Measurements from ENCODE around the gene AQP10.

DNA sequence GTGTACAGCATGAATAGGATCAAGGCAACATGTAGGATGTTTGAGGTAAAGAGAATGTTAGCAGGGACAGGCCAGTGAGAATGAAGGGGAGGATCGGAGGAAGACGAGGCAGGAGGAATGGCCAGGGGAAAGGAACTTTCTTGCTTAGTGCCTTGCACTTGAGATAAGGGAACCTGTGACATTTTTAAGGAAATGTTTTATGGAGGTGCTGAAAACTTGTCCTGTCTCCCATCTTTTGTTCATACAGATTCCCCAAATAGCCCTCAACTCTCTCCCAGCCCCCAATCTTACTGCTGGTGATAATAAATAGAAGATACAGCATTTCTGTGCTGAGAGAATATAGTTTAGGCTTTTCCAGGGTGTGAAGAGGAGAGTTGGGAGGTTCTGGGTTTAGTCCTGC, 18.0 kb downstream of the AQP10 start:
- TF ChIP-seq, protein P1, sequence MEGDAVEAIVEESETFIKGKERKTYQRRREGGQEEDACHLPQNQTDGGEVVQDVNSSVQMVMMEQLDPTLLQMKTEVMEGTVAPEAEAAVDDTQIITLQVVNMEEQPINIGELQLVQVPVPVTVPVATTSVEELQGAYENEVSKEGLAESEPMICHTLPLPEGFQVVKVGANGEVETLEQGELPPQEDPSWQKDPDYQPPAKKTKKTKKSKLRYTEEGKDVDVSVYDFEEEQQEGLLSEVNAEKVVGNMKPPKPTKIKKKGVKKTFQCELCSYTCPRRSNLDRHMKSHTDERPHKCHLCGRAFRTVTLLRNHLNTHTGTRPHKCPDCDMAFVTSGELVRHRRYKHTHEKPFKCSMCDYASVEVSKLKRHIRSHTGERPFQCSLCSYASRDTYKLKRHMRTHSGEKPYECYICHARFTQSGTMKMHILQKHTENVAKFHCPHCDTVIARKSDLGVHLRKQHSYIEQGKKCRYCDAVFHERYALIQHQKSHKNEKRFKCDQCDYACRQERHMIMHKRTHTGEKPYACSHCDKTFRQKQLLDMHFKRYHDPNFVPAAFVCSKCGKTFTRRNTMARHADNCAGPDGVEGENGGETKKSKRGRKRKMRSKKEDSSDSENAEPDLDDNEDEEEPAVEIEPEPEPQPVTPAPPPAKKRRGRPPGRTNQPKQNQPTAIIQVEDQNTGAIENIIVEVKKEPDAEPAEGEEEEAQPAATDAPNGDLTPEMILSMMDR (IDR thresholded peaks at IDR 0.05): no peak
- TF ChIP-seq POLR2A (IDR thresholded peaks at IDR 0.05): no peak

Measured in body of pancreas (tissue), 4 donors.